Activated B cell treated with CpG ODN at 0.5 μM for 24 hours (primary cell): Measurements from ENCODE around the gene RFT1. TPM values are rescaled to one million over a fixed set of nuclear protein-coding genes. Genes with fewer than 3 reads are reported as not detected.

Source experiments
- ATAC-seq: fragments of 200-7000 bp; cut with Tn5 transposase; one replicate; pipeline ENCODE4 v1.10.0; 2021; ENCODE audit warnings: low read depth, mild to moderate bottlenecking, moderate library complexity
- CTCF ChIA-PET: fragments of 350-600 bp; sonication (Branson Sonifier 250); formaldehyde crosslinking; loops from one replicate; lab custom pipeline; 2021; ENCODE audit warnings: antibody characterized with exemption; lab: Charles Lee
- POLR2A ChIA-PET: fragments of 350-600 bp; sonication (Branson Sonifier 250); formaldehyde crosslinking; loops from one replicate; lab custom pipeline; 2021; ENCODE audit warnings: antibody characterized with exemption; lab: Charles Lee
- DNase-seq: peaks from one replicate; pipeline ENCODE4 v3.0.0; 2022
- H3K27ac Mint-ChIP-seq: one replicate; pipeline ENCODE4 v1.8.0; 2020; ENCODE audit warnings: mixed read lengths
- H3K27me3 Mint-ChIP-seq: one replicate; pipeline ENCODE4 v1.8.0; 2021; ENCODE audit warnings: mixed read lengths
- H3K36me3 Mint-ChIP-seq: one replicate; pipeline ENCODE4 v1.8.0; 2021; ENCODE audit warnings: low read depth, mixed read lengths
- H3K4me1 Mint-ChIP-seq: one replicate; pipeline ENCODE4 v1.8.0; 2021; ENCODE audit warnings: mixed read lengths
- H3K4me3 Mint-ChIP-seq: one replicate; pipeline ENCODE4 v1.8.0; 2020; ENCODE audit warnings: mild to moderate bottlenecking, mixed read lengths
- H3K9me3 Mint-ChIP-seq: one replicate; pipeline ENCODE4 v1.8.0; 2020; ENCODE audit warnings: mixed read lengths
- intact Hi-C: fragments of 100-400 bp; cut with micrococcal nuclease; formaldehyde crosslinking; loops from one replicate; pipeline ENCODE4 v1.15.1; 2024
- total RNA-seq: library from RNA; stranded (reverse); gene quantifications from 2 replicates; pipeline ENCODE4 v1.2.3, GENCODE V29; 2022
- TF ChIP-seq, protein P1 (sequence below): fragments of 200-600 bp; IDR thresholded peaks from one replicate; pipeline ENCODE4 v1.8.0; 2022; ENCODE audit warnings: antibody characterized with exemption, mild to moderate bottlenecking

RFT1 gene
- total RNA-seq, 1 donor from 2014 or later: 23.6 TPM

DNA sequence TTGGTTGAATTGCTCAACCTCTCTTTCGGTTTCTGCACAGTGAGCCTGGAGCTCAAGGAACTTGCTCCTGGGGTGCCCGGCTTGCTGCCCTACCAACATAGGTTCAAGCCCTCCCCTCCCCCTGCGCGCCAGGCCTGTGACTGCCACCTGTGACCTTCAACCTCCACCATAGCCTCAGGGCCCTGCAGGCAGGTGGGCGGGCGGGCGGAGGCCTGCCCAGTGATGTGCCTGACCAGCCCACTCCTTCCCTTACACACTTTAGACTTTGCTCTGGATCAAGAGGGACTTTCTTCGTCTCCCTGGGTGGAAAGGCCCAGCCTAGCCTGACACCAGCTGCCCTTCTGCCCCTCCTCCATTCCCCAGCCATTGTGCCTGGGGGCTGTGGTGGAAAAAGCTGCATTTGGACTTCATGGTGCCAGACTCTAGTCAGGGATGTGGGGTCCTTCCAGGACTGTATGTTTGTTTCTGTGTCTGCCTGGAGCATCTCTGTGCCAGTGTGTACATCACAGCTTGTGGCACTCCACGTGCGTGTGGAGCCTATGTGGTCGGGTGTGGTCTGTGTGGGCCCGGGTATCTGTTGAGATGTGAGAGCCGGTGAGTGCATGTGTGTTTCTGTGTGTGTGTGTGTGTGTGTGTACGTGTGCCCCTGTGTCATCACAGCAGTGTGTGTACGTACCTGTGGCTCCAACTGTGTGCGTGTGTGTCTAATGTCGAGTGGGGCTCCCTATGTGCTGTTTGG is 40.3 kb upstream of the RFT1 start:
- Mint-ChIP-seq H3K36me3 (peaks cover 35% of the 10 kb centered on the region), H3K9me3 (no peaks in the 10 kb centered on the region), H3K27me3 (no peaks in the 10 kb centered on the region), H3K4me3 (peak overlapping the region; percentile 56), H3K27ac (peak overlapping the region; percentile 66), H3K4me1 (peaks cover 96% of the 10 kb centered on the region)
- POLR2A ChIA-PET: interaction anchor here (0.5 to 11.8 kb wide), 7 partner anchors 10 to 85 kb away, joined by 3 to 105 read pairs (median 4); partner anchors contain the start of gene PRKCD
- TF ChIP-seq, protein P1, sequence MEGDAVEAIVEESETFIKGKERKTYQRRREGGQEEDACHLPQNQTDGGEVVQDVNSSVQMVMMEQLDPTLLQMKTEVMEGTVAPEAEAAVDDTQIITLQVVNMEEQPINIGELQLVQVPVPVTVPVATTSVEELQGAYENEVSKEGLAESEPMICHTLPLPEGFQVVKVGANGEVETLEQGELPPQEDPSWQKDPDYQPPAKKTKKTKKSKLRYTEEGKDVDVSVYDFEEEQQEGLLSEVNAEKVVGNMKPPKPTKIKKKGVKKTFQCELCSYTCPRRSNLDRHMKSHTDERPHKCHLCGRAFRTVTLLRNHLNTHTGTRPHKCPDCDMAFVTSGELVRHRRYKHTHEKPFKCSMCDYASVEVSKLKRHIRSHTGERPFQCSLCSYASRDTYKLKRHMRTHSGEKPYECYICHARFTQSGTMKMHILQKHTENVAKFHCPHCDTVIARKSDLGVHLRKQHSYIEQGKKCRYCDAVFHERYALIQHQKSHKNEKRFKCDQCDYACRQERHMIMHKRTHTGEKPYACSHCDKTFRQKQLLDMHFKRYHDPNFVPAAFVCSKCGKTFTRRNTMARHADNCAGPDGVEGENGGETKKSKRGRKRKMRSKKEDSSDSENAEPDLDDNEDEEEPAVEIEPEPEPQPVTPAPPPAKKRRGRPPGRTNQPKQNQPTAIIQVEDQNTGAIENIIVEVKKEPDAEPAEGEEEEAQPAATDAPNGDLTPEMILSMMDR: no peak
- ATAC-seq: peak; percentile 50
- CTCF ChIA-PET: interaction anchor here (1.1 to 1.5 kb wide), 3 partner anchors 10 to 36 kb away, joined by 4 to 9 read pairs (median 7); partner anchors contain the start of gene PRKCD
- DNase-seq: no peak
- intact Hi-C loops: loop anchor here (1.0 kb wide), 2 partner anchors 8 to 10 kb away; no protein-coding TSS in a partner anchor

DNA sequence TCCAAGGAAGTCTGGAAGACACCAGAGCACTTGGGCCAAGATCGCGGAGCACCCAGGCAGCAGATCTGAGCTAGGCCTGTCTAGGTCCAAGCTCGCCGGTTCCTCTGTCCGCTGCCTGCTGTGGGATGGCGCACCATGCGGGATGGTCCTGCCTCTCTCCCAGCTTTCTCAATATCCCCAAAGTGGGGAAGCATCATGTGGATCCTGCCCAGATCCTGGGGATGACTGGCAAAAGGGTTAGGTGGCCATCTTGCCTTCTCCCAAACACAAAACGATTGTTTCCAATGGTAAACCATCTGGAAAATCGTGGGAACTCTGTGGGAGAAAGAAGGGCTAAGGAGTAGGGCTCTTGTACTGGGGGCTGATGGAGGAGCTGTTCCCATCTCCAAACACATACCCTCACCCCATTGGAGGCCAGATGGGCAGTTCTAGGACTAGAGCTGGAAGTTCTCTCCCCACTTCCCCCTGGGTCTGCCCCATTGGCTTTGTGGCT is 39.6 kb upstream of the RFT1 start:
- Mint-ChIP-seq H3K4me1 (peaks cover 94% of the 10 kb centered on the region), H3K27me3 (no peaks in the 10 kb centered on the region), H3K36me3 (peaks cover 35% of the 10 kb centered on the region), H3K27ac (peak overlapping the region; percentile 50), H3K9me3 (no peaks in the 10 kb centered on the region), H3K4me3 (peak overlapping the region; percentile 56)
- intact Hi-C loops: loop anchor here (1.0 to 10.0 kb wide), 3 partner anchors 8 to 635 kb away; partner anchors contain the start of genes NT5DC2 and UQCC5
- ATAC-seq (no peak), DNase-seq (no peak)
- POLR2A ChIA-PET: interaction anchor here (0.6 to 11.8 kb wide), 6 partner anchors 9 to 85 kb away, joined by 3 to 105 read pairs (median 4); partner anchors contain the start of gene PRKCD
- CTCF ChIA-PET: interaction anchor here (1.1 to 1.5 kb wide), 3 partner anchors 9 to 35 kb away, joined by 4 to 9 read pairs (median 7); partner anchors contain the start of gene PRKCD
- TF ChIP-seq, protein P1: no peak

DNA sequence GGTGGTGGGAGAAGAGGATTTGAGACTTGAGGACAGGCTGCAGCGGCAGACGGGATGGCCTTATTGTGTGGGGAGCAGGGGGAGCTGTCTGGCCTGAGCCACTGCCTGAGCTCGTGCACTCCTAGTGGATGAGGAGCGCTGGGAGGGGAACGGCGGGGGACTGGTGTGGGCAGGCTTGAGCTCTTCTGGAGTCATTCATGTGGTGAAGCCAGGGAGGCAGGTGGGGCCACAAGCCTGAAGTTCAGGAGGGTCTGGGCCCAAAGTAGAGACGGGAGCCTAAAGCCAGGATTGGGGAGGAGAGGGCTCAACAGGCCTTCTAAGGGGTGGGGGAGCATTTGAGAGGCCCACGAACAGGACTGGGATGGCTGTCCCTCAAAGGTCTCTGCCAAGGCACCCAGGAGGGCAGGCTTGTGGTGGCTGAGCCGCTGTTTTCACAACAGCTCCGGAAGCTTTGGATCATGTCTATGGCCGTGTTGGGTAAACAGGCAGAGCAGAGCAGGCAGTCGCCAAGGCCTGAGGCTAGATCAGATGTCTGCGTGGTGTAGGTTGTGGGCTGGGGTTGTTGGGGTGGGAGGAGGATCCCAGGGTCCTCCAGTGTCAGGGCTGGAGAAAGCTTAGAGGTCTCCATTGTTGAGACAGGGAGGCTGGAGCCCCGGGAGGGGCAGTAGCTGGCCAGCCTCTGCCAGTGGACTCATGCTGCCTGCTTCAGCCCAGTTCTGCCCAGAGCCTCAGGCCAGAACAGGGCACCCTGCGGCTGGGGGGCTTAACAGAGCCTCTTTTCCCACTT is 39.0 kb upstream of the RFT1 start:
- DNase-seq (no peak), ATAC-seq (no peak)
- no peaks in the 10 kb centered on the region for H3K27me3 Mint-ChIP-seq
- POLR2A ChIA-PET: interaction anchor here (1.1 to 11.8 kb wide), 5 partner anchors 9 to 86 kb away, joined by 3 to 105 read pairs (median 4); partner anchors contain the start of gene PRKCD
- peak overlapping the region; percentile 67 for H3K27ac Mint-ChIP-seq
- H3K4me3 Mint-ChIP-seq: peak overlapping the region; percentile 57
- TF ChIP-seq, protein P1: no peak
- no peaks in the 10 kb centered on the region for H3K9me3 Mint-ChIP-seq
- H3K36me3 Mint-ChIP-seq: peaks cover 32% of the 10 kb centered on the region
- intact Hi-C loops: loop anchor here (10.0 kb wide), 1 partner anchor 634 kb away; the partner anchor contains the start of genes NT5DC2 and UQCC5
- CTCF ChIA-PET: interaction anchor here (1.1 to 1.5 kb wide), 3 partner anchors 9 to 35 kb away, joined by 4 to 9 read pairs (median 7); partner anchors contain the start of gene PRKCD
- peaks cover 93% of the 10 kb centered on the region for H3K4me1 Mint-ChIP-seq

DNA sequence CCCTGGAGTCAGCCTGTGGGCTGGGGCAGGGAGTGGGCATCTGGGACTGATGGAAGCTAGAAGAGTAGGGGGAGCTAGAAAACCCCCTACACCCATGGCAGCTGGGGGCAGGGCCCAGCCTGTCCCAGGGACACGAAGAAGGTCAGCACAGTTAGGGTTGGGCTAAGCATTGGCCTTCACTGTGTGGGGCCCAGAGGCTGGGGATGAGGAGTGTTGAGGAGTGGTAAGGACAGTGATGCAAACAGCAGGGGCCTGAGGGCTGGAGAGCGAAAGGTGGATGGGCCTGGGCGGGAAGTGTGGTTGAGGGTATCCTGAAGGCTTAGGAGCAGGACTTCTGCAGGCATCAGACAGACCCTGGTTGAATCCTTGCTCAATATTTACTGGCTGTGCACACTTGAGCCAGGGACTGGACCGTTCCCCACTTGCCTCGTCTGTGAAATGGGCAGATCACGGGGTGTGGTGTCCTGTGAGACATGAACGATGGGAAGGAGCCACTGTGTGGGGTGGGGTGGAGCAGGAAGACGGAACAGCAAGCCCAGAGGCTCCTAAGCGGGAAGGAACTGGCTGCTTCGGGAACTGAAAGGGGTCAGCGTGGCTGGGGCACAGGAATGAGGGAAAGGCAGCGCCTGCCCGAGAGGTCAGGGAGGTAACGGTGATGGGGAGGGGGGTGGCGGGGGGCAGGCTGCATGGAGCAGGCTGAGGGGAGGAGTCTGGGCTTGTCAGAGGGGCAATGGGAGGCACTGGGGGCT is 38.1 kb upstream of the RFT1 start:
- DNase-seq (no peak), ATAC-seq (no peak)
- ChIA-PET POLR2A (interaction anchor here (11.8 kb wide), 1 partner anchor 13 kb away, joined by 105 read pairs; no protein-coding TSS in a partner anchor), CTCF (no interaction called here)
- Mint-ChIP-seq H3K4me1 (peaks cover 93% of the 10 kb centered on the region), H3K36me3 (peaks cover 26% of the 10 kb centered on the region), H3K4me3 (peak overlapping the region; percentile 57), H3K27ac (peak overlapping the region; percentile 79), H3K9me3 (no peaks in the 10 kb centered on the region), H3K27me3 (no peaks in the 10 kb centered on the region)
- TF ChIP-seq, protein P1: no peak
- intact Hi-C loops: loop anchor here (10.0 kb wide), 1 partner anchor 634 kb away; the partner anchor contains the start of genes NT5DC2 and UQCC5
